ENCODE measurements around the gene RTP3. TPM values are rescaled to one million over a fixed set of nuclear protein-coding genes. Genes with fewer than 3 reads are reported as not detected.

Gene RTP3
- total RNA-seq, 4 donors from 2014 or later = not detected

- no peak for TF ChIP-seq POLR2A (IDR thresholded peaks at IDR 0.05)
- TF ChIP-seq CTCF (IDR thresholded peaks at IDR 0.05 in 4 of 5, conservative IDR thresholded peaks at IDR 0.05 in 1 of 5) = no peak
- in situ Hi-C loops (cut with MboI; ENCODE audit: low sequenced_read_pairs in 4 of 4) (no loop called here), intact Hi-C loops (cut with DNase I; ENCODE audit: low total_unique reads) (no loop called here)
- Histone ChIP-seq H3K4me1 (peaks cover 39 to 40% of the 10 kb centered on the region in 2 donors), H3K4me3 (no peak overlapping the region), H3K27me3 (no peaks in the 10 kb centered on the region), H3K27ac (peak overlapping the region in 3 of 4 donors; percentile 56 to 63 (median 63)), H3K36me3 (peaks cover 0 to 9% of the 10 kb centered on the region in 2 donors), H3K9me3 (no peaks in the 10 kb centered on the region)
- no peak for ATAC-seq
- no peak for DNase-seq
These were observed 52.2 kb downstream of the RTP3 start for GRCh38 chr3:46549989-46550388.

Other genes starting within 250 kb of the RTP3 start
- gene CCR2, start 143.9 kb upstream of the RTP3 start, total RNA-seq = 1 to 10 TPM in 1 of 4 donors, under 1 TPM in 3; 0.15 to 1.4 (median 0.80) TPM
- gene CCR5, start 127.0 kb upstream of the RTP3 start, total RNA-seq = under 1 TPM in 3 of 4 donors, not detected in 1; 0.07 to 0.20 (median 0.10) TPM
- gene CCRL2, start 90.7 kb upstream of the RTP3 start, total RNA-seq = 1 to 10 TPM in 2 of 4 donors, under 1 TPM in 2; 0.29 to 2.5 (median 1.7) TPM
- 1 to 10 TPM in 2 of 4 donors, under 1 TPM in 2; 0.62 to 5.1 (median 1.1) TPM for gene LTF, start 33.1 kb upstream of the RTP3 start, total RNA-seq
- gene LRRC2, start 68.3 kb downstream of the RTP3 start, total RNA-seq = 100 to 1,000 TPM in 1 of 4 donors, 10 to 100 TPM in 3; 72.7 to 103 (median 92.1) TPM
- gene FAM240A, start 114.5 kb downstream of the RTP3 start, total RNA-seq = under 1 TPM in 1 of 4 donors, not detected in 3; 0.18 TPM
- 10 to 100 TPM in 1 of 4 donors, 1 to 10 TPM in 3; 3.8 to 13.2 (median 6.2) TPM for gene ALS2CL, start 195.7 kb downstream of the RTP3 start, total RNA-seq
- under 1 TPM in 3 of 4 donors, not detected in 1; 0.20 to 0.26 (median 0.22) TPM for gene TMIE, start 203.4 kb downstream of the RTP3 start, total RNA-seq
- gene PRSS50, start 219.9 kb downstream of the RTP3 start, total RNA-seq = not detected

Data from gastrocnemius medialis (tissue), 4 donors.